WTC11 (cell line): ENCODE data around the gene ALOXE3. TPM values are rescaled to one million over a fixed set of nuclear protein-coding genes. Genes with fewer than 3 reads are reported as not detected.

Experiments used
- GRHL2 ChIP-seq: fragments of 250-450 bp; sonication (Bioruptor Pico); IDR thresholded peaks from 2 replicates; pipeline ENCODE4 v1.8.0; 2022; ENCODE audit warnings: mild to moderate bottlenecking, moderate library complexity; ENCODE audit not compliant: insufficient replicate concordance, severe bottlenecking
- GTF2I ChIP-seq: fragments of 250-450 bp; sonication (Bioruptor Pico); conservative IDR thresholded peaks from 2 replicates; pipeline ENCODE4 v1.4.0; 2021; ENCODE audit warnings: mild to moderate bottlenecking
- JAZF1 ChIP-seq: fragments of 250-450 bp; sonication (Bioruptor Pico); IDR thresholded peaks from 2 replicates; pipeline ENCODE4 v1.9.0; 2021; ENCODE audit warnings: moderate library complexity, mild to moderate bottlenecking, inconsistent platforms
- MXD4 ChIP-seq: fragments of 250-450 bp; sonication (Bioruptor Pico); IDR thresholded peaks from 2 replicates; pipeline ENCODE4 v1.8.0; 2021; ENCODE audit warnings: mild to moderate bottlenecking, moderate library complexity, borderline replicate concordance
- MYBL2 ChIP-seq: sonication (generic); formaldehyde crosslinking; IDR thresholded peaks from 2 replicates; pipeline ENCODE4 v1.8.1; 2023; ENCODE audit warnings: mild to moderate bottlenecking, moderate library complexity, missing genetic modification reagents
- RELA ChIP-seq: sonication (generic); formaldehyde crosslinking; IDR thresholded peaks from 2 replicates; pipeline ENCODE4 v1.8.1; 2022; ENCODE audit warnings: missing genetic modification reagents, mild to moderate bottlenecking, borderline replicate concordance
- SOX15 ChIP-seq: fragments of 250-450 bp; sonication (Bioruptor Pico); IDR thresholded peaks from 2 replicates; pipeline ENCODE4 v1.9.0; 2021; ENCODE audit warnings: mild to moderate bottlenecking
- TEAD1 ChIP-seq: sonication (generic); formaldehyde crosslinking; IDR thresholded peaks from 2 replicates; pipeline ENCODE4 v1.8.0; 2022; ENCODE audit warnings: mild to moderate bottlenecking, missing genetic modification reagents
- TP53 ChIP-seq: sonication (generic); formaldehyde crosslinking; IDR thresholded peaks from 2 replicates; pipeline ENCODE4 v1.8.1; 2023; ENCODE audit warnings: mild to moderate bottlenecking, missing genetic modification reagents
- total RNA-seq: library from RNA; stranded (reverse); gene quantifications from 3 replicates; pipeline ENCODE4 v1.2.3, GENCODE V29; 2021
- TF ChIP-seq, protein P1 (sequence below): fragments of 250-450 bp; sonication (Bioruptor Pico); IDR thresholded peaks from 2 replicates; pipeline ENCODE4 v1.9.0; 2021; ENCODE audit warnings: mild to moderate bottlenecking
- TF ChIP-seq, protein P2 (sequence below): sonication (generic); formaldehyde crosslinking; IDR thresholded peaks from 2 replicates; pipeline ENCODE4 v1.8.1; 2023; ENCODE audit warnings: mild to moderate bottlenecking, missing genetic modification reagents, moderate library complexity
- TF ChIP-seq, protein P3 (sequence below): sonication (generic); formaldehyde crosslinking; IDR thresholded peaks from 2 replicates; pipeline ENCODE4 v1.8.0; 2022; ENCODE audit warnings: mild to moderate bottlenecking, missing genetic modification reagents
- TF ChIP-seq, protein P4 (sequence below): sonication (generic); formaldehyde crosslinking; IDR thresholded peaks from 2 replicates; pipeline ENCODE4 v1.8.1; 2023; ENCODE audit warnings: mild to moderate bottlenecking, missing genetic modification reagents
- TF ChIP-seq, protein P5 (sequence below): sonication (generic); formaldehyde crosslinking; IDR thresholded peaks from 2 replicates; pipeline ENCODE4 v1.8.1; 2022; ENCODE audit warnings: mild to moderate bottlenecking, missing genetic modification reagents, moderate library complexity, borderline replicate concordance
- TF ChIP-seq, protein P6 (sequence below): sonication (generic); formaldehyde crosslinking; IDR thresholded peaks from 2 replicates; pipeline ENCODE4 v1.8.0; 2023; ENCODE audit warnings: missing genetic modification reagents, mild to moderate bottlenecking, borderline replicate concordance
- TF ChIP-seq, protein P7 (sequence below): sonication (generic); formaldehyde crosslinking; IDR thresholded peaks from 2 replicates; pipeline ENCODE4 v1.8.1; 2022; ENCODE audit warnings: low read depth, mild to moderate bottlenecking, moderate library complexity, missing genetic modification reagents, borderline replicate concordance
- TF ChIP-seq, protein P8 (sequence below): fragments of 200-600 bp; IDR thresholded peaks from 2 replicates; pipeline ENCODE4 v1.8.0; 2022; ENCODE audit warnings: antibody characterized with exemption
- TF ChIP-seq, protein P9 (sequence below): sonication (generic); formaldehyde crosslinking; IDR thresholded peaks from 2 replicates; pipeline ENCODE4 v1.8.0; 2022; ENCODE audit warnings: mild to moderate bottlenecking, missing genetic modification reagents

ALOXE3 gene
- total RNA-seq, 1 experiment from 2014 or later: 0.81 TPM

DNA sequence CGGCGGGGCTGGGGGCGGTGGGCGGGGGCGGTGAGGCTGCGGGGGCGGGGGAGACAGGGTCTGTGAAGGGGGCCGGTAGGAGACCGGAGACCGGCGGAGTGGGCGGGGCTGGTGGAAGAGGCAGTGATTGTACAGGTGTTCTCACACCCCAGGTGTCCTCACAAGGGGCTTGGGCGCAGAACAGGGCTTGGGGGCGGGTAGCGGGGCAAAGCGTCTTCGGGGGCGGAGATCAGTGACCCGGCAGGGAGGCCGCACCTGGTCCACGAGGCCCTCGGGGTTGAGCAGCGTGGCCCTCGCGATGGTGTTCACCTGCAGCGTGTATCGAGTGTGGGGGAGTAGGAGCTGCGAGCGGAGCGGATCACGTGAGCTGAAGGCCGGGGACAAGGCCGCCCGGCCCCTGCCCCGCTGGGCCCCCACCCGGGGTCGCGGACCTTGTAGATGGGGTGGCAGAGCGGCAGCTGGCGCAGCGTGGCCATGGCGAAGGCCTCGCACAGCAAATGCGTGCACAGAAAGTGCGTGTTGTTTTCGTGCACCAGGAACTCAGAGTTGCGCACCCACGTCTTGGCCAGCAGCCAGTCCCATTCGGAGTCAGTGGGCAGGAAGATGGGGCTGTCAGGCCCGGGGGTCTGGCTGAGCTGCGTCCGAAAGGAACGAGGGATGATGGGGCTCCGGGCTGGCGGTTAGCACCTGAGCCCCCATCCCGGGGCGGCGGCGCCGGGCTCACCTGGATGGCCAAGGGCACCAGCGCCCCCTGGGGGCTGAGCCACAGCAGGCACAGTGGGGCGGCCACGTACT lies 8.5 kb downstream of the ALOXE3 start (continued):
- TF ChIP-seq GTF2I (CRISPR knock-in tag): no peak
- TF ChIP-seq MYBL2 (CRISPR knock-in tag): peak; percentile 79; the same call in 1 of the 2 replicates
- TF ChIP-seq, protein P1, sequence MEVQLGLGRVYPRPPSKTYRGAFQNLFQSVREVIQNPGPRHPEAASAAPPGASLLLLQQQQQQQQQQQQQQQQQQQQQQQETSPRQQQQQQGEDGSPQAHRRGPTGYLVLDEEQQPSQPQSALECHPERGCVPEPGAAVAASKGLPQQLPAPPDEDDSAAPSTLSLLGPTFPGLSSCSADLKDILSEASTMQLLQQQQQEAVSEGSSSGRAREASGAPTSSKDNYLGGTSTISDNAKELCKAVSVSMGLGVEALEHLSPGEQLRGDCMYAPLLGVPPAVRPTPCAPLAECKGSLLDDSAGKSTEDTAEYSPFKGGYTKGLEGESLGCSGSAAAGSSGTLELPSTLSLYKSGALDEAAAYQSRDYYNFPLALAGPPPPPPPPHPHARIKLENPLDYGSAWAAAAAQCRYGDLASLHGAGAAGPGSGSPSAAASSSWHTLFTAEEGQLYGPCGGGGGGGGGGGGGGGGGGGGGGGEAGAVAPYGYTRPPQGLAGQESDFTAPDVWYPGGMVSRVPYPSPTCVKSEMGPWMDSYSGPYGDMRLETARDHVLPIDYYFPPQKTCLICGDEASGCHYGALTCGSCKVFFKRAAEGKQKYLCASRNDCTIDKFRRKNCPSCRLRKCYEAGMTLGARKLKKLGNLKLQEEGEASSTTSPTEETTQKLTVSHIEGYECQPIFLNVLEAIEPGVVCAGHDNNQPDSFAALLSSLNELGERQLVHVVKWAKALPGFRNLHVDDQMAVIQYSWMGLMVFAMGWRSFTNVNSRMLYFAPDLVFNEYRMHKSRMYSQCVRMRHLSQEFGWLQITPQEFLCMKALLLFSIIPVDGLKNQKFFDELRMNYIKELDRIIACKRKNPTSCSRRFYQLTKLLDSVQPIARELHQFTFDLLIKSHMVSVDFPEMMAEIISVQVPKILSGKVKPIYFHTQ: no peak
- TF ChIP-seq, protein P2, sequence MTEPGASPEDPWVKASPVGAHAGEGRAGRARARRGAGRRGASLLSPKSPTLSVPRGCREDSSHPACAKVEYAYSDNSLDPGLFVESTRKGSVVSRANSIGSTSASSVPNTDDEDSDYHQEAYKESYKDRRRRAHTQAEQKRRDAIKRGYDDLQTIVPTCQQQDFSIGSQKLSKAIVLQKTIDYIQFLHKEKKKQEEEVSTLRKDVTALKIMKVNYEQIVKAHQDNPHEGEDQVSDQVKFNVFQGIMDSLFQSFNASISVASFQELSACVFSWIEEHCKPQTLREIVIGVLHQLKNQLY (CRISPR knock-in tag): no peak
- TF ChIP-seq JAZF1 (CRISPR knock-in tag): no peak
- TF ChIP-seq, protein P3, sequence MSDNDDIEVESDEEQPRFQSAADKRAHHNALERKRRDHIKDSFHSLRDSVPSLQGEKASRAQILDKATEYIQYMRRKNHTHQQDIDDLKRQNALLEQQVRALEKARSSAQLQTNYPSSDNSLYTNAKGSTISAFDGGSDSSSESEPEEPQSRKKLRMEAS (CRISPR knock-in tag): peak; percentile 89
- TF ChIP-seq, protein P4, sequence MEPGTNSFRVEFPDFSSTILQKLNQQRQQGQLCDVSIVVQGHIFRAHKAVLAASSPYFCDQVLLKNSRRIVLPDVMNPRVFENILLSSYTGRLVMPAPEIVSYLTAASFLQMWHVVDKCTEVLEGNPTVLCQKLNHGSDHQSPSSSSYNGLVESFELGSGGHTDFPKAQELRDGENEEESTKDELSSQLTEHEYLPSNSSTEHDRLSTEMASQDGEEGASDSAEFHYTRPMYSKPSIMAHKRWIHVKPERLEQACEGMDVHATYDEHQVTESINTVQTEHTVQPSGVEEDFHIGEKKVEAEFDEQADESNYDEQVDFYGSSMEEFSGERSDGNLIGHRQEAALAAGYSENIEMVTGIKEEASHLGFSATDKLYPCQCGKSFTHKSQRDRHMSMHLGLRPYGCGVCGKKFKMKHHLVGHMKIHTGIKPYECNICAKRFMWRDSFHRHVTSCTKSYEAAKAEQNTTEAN (CRISPR knock-in tag): 0 out of 2 replicates have a peak, but pooled peaks have one; percentile 68
- no peak for TF ChIP-seq GRHL2 (CRISPR knock-in tag)
- TF ChIP-seq RELA (CRISPR knock-in tag): 0 out of 2 replicates have a peak, but pooled peaks have one; percentile 75
- TF ChIP-seq, protein P5, sequence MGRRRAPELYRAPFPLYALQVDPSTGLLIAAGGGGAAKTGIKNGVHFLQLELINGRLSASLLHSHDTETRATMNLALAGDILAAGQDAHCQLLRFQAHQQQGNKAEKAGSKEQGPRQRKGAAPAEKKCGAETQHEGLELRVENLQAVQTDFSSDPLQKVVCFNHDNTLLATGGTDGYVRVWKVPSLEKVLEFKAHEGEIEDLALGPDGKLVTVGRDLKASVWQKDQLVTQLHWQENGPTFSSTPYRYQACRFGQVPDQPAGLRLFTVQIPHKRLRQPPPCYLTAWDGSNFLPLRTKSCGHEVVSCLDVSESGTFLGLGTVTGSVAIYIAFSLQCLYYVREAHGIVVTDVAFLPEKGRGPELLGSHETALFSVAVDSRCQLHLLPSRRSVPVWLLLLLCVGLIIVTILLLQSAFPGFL (CRISPR knock-in tag): no peak
- TF ChIP-seq MXD4: no peak
- TF ChIP-seq, protein P6, sequence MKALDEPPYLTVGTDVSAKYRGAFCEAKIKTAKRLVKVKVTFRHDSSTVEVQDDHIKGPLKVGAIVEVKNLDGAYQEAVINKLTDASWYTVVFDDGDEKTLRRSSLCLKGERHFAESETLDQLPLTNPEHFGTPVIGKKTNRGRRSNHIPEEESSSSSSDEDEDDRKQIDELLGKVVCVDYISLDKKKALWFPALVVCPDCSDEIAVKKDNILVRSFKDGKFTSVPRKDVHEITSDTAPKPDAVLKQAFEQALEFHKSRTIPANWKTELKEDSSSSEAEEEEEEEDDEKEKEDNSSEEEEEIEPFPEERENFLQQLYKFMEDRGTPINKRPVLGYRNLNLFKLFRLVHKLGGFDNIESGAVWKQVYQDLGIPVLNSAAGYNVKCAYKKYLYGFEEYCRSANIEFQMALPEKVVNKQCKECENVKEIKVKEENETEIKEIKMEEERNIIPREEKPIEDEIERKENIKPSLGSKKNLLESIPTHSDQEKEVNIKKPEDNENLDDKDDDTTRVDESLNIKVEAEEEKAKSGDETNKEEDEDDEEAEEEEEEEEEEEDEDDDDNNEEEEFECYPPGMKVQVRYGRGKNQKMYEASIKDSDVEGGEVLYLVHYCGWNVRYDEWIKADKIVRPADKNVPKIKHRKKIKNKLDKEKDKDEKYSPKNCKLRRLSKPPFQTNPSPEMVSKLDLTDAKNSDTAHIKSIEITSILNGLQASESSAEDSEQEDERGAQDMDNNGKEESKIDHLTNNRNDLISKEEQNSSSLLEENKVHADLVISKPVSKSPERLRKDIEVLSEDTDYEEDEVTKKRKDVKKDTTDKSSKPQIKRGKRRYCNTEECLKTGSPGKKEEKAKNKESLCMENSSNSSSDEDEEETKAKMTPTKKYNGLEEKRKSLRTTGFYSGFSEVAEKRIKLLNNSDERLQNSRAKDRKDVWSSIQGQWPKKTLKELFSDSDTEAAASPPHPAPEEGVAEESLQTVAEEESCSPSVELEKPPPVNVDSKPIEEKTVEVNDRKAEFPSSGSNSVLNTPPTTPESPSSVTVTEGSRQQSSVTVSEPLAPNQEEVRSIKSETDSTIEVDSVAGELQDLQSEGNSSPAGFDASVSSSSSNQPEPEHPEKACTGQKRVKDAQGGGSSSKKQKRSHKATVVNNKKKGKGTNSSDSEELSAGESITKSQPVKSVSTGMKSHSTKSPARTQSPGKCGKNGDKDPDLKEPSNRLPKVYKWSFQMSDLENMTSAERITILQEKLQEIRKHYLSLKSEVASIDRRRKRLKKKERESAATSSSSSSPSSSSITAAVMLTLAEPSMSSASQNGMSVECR (CRISPR knock-in tag): no peak
- TF ChIP-seq, protein P7, sequence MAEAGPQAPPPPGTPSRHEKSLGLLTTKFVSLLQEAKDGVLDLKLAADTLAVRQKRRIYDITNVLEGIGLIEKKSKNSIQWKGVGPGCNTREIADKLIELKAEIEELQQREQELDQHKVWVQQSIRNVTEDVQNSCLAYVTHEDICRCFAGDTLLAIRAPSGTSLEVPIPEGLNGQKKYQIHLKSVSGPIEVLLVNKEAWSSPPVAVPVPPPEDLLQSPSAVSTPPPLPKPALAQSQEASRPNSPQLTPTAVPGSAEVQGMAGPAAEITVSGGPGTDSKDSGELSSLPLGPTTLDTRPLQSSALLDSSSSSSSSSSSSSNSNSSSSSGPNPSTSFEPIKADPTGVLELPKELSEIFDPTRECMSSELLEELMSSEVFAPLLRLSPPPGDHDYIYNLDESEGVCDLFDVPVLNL: peak; percentile 52; the same call in 1 of the 2 replicates
- TF ChIP-seq, protein P8, sequence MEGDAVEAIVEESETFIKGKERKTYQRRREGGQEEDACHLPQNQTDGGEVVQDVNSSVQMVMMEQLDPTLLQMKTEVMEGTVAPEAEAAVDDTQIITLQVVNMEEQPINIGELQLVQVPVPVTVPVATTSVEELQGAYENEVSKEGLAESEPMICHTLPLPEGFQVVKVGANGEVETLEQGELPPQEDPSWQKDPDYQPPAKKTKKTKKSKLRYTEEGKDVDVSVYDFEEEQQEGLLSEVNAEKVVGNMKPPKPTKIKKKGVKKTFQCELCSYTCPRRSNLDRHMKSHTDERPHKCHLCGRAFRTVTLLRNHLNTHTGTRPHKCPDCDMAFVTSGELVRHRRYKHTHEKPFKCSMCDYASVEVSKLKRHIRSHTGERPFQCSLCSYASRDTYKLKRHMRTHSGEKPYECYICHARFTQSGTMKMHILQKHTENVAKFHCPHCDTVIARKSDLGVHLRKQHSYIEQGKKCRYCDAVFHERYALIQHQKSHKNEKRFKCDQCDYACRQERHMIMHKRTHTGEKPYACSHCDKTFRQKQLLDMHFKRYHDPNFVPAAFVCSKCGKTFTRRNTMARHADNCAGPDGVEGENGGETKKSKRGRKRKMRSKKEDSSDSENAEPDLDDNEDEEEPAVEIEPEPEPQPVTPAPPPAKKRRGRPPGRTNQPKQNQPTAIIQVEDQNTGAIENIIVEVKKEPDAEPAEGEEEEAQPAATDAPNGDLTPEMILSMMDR: peak; percentile 85
- TF ChIP-seq, protein P9, sequence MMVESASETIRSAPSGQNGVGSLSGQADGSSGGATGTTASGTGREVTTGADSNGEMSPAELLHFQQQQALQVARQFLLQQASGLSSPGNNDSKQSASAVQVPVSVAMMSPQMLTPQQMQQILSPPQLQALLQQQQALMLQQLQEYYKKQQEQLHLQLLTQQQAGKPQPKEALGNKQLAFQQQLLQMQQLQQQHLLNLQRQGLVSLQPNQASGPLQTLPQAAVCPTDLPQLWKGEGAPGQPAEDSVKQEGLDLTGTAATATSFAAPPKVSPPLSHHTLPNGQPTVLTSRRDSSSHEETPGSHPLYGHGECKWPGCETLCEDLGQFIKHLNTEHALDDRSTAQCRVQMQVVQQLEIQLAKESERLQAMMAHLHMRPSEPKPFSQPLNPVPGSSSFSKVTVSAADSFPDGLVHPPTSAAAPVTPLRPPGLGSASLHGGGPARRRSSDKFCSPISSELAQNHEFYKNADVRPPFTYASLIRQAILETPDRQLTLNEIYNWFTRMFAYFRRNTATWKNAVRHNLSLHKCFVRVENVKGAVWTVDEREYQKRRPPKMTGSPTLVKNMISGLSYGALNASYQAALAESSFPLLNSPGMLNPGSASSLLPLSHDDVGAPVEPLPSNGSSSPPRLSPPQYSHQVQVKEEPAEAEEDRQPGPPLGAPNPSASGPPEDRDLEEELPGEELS (CRISPR knock-in tag): no peak; the same call in 1 of the 2 replicates
- TF ChIP-seq TP53 (CRISPR knock-in tag): no peak; the same call in 1 of the 2 replicates
- TF ChIP-seq SOX15 (CRISPR knock-in tag): no peak
- no peak for TF ChIP-seq TEAD1
